M059J (cell line): ENCODE results near the gene ABCA2. TPM values are rescaled to one million over a fixed set of nuclear protein-coding genes. Genes with fewer than 3 reads are reported as not detected.
"Not testable (repeated sequence)": the region's sequence is repeated elsewhere in the genome, so short reads cannot be mapped to it uniquely, and the experiment has no call there.

ENCODE experiments used
- DNase-seq: peaks from one replicate; pipeline ENCODE4 v3.0.0-alpha.2; 2012; ENCODE audit warnings: low read depth
- total RNA-seq: library from RNA; depleted of rRNA; stranded (reverse); fragments of >200 nt; shearing (Covaris generic); gene quantifications from 2 replicates; pipeline ENCODE4 v1.2.3, GENCODE V29; 2014

ABCA2 gene
- total RNA-seq, 1 experiment from 2014 or later = 10.2 TPM

DNA sequence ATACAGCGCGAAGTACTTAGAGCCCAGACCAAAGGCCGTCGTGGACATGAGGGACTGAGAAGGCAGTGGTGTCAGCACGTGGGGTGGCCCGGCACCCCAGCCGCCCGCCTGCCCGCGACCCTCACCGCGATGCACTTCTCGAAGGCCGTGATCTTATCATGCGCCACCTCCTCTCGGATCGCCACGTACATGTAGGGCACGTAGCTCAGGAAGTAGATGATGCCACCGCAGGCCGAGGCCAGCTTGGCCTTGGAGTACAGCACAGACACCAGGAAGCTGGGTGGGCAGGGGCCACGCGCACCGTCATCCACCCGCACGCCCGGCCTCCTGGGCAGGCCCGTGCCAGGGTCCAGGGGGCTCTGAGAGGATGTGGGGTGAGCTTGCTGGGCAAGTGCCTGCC, 11.0 kb downstream of the ABCA2 start:
- no peak for DNase-seq

DNA sequence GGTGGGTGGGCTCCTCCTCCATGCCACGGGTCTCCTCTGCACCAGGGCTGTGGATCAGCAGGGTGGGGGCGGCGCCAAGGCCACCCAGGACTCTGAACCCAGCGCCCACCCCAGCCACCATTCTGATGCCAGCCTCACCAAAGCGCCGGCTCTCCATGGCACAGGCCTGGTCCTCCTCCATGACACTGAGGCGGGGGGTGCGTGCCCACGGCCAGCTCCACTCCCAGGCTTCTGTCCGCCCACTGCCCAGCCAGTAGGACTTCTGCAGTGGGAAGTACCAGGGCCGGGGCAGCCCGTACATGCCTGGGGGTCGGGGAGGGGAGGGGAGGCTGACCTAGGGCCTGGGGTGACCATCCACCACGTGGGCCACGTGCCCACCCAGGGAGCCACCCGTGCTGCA, 11.6 kb downstream of the ABCA2 start:
- no peak for DNase-seq

- DNase-seq = no peak
Observed at GRCh38 chr9:137015976-137016375, 12.1 kb downstream of the ABCA2 start.

DNA sequence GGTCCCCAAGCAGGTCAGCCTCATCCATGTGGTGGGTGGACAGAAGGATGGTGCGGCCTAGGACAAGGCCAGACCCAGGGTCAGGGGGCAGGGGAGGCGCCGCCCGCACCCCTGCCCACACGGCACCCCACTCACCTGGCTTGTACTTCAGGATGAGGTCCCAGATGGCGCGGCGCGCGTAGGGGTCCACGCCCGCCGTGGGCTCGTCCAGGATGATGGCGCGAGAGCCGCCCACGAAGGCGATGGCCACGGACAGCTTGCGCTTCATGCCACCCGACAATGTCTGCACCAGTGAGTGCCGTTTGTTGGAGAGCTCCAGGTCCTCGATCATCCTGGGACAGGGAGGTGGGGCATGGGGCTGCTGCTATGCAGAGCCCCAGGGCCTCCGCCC, 12.5 kb downstream of the ABCA2 start:
- no peak for DNase-seq

DNA sequence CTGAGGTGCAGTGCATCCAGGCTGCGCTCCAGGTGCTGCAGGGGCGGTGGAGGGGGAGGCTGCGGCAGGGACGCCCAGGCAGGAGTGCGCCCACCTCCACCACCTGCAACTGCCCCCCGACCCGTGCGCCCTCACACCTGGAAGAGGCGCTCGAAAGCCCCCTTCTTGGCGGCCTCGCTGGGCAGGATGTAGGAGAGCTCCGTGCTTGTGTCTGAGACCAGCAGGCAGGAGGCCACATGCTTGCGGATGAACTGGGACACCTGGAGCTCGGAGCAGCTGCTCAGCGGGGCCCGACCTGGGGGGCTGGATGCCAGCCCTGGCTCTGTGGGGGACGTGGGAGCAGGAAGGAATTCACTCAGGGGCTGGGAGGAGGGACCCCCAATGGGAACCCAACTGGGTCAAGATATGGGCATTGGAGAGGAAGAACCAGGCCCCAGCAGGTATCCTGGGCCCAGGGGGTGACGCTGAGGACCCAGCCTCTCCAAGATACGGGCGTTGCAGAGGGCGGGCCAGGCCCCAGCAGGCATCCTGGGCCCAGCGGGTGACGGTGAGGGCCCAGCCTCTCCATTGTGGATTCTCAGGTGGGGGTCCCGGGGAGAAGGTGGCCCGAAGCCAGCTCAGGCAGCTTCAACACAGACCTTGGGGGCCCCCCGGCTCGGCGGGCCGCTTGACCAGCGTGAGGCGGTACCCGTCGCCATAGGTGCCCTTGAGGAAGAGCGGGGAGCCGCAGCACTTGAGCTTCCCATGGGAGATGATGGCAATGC, 13.1 kb downstream of the ABCA2 start:
- no peak for DNase-seq

DNA sequence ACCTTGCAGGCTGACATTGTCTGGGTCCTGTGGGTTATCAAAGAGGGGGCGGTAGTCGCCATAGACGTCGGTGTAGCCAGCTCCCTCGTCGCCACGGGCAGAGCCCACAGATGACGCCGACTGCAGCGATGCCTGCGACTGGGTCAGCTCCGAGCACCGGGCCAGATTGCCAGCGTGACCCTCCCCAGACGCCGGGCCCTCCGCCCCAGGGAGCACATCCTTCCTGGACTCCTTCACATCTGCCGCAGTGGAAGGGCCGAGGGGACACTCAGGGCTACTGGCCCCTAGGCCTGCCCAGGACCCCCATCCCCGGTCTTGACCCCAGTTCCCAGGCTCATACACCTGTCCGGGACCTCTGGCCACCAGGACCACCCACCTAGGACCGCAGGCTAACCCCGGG, 13.9 kb downstream of the ABCA2 start:
- no peak for DNase-seq

DNA sequence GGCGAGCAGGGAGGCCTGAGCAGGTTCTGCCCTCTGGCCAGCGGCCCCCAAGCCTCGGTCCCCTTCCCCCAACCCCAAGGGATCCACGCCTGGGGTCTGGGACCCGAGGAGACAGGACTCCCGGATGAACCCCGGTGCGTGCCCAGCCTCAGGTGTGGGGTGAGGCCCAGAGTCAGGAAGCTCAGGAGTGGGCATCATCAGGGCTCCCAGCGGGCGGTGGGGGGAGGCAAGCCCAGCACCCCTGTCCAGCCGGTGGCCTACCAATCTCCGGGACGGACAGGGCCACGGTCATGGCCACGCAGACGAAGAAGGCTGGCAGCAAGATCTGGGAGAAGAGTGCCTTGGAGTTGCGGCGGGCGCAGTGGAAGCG, 14.5 kb downstream of the ABCA2 start:
- DNase-seq = no peak

- no peak for DNase-seq
Observed at GRCh38 chr9:137012694-137013570, 15.1 kb downstream of the ABCA2 start.

GRCh38 chr9:137011907-137012675, 15.9 kb downstream of the ABCA2 start:
- DNase-seq = no peak

DNA sequence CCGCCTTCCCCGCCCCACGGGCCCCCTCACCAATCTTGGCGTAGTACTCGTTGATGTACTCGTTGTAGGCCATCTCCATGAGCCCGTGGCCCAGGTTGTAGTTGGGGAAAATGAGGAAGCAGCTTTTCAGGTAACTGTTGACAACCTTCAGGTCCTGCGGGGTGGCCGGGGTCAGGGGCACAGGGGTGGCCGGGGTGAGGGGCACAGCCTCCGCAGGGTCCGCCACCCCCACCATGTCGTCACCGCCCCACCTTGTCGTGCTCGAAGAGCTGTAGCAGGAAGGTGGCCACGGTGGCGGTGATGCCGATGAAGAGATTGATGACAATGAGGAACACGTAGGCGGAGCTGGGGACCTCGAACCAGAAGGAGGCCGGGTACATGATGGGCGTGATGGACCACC, 16.9 kb downstream of the ABCA2 start:
- DNase-seq = no peak

GRCh38 chr9:137009938-137010732, 17.9 kb downstream of the ABCA2 start:
- no peak for DNase-seq

- no peak for DNase-seq
Observed at GRCh38 chr9:137009217-137009616, 18.8 kb downstream of the ABCA2 start.

- DNase-seq = no peak
Observed at GRCh38 chr9:137008312-137008711, 19.7 kb downstream of the ABCA2 start.

GRCh38 chr9:137007816-137008270, 20.2 kb downstream of the ABCA2 start:
- DNase-seq = no peak

DNA sequence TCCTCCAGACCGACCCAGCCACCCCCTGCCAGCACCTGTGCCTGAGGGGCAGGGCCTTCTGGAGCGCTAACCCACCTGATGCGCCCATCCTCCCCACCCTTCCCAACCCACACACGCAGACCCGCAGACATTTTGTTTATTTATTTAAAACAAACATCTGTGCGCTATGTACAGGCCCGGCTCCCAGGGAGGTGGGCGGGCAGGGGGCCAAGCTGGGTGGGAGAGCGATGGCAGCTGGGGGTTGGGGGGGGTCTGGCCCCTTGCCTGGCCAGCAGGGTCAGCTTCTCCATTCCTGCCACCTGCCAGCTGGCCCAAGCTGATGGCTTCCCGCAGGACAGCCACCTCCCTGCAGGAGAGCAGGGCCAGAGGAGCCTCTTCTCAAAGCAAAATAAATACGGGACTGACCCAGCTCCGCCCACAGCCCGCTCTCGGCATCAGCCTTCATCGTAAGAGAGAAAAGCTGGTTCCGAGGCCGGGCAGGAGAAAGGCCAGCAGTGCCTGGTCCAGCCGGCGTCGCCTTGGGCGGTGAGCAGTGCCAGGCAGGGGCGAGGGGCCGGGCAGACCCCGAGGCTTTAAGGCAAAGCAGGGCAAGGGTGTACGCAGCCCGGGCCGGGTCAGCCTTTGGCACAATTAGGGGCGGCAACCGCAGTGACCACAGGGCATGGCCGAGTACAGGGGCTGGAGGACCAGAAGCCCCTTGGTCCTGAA, 20.8 kb downstream of the ABCA2 start:
- DNase-seq = no peak

DNA sequence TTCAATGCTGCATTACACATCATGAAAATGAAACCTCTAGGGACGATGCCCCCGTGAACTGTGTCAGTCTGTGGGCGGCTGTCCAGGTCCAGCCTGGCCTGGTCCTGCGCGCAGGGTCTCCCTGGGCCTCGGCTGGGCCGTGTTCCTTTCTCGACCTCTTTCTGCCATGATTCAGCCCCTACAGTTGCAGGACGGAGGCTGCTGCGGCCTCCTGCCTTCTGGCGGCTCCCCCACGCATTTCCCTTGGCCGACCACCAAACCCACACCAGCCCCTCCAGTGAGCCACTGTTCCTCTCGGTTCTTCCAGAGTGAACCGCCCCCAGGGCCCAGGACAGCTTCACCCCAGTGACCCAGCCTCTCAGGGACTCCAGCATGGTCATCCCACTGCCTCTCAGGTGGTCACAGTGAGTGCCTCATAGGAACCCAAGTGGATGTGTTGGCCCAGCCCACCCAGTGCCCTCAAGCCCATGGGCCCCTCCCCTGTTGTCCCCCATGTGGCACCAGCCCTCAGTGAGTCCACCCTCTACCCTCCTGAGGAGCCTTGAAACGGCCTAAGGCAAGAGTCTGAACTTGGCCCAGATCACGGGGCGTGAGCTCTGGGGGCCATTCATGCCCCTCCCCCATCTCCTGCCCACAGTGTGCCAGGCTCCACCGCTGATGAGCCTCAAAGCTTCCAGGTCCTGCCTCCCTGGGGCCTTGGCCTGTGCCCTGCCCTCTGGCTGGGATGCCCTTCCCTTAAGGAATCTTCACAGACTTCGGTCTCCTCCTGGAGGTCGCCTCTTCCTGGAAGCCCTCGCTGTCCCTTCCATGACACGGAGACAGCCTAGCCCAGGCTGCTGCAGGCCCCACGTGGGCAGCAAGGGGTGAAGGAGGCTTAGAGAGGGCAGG, 21.7 kb downstream of the ABCA2 start:
- no peak for DNase-seq

DNA sequence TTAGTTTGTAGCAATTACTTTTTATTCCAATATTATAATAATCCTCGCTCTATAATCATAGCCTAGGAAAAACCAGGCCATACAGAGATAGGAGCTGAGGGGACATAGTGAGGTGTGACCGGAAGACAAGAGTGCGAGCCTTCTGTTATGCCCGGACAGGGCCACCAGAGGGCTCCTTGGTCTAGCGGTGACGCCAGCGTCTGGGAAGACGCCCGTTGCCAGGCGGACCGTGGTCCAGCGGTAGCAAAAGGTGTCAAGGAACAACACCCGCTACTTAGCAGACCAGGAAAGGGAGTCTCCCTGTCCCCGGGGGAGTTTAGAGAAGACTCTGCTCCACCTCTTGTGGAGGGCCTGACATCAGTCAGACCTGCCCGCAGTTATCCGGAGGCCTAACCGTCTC, 23.8 kb downstream of the ABCA2 start:
- not testable (repeated sequence) for DNase-seq

DNA sequence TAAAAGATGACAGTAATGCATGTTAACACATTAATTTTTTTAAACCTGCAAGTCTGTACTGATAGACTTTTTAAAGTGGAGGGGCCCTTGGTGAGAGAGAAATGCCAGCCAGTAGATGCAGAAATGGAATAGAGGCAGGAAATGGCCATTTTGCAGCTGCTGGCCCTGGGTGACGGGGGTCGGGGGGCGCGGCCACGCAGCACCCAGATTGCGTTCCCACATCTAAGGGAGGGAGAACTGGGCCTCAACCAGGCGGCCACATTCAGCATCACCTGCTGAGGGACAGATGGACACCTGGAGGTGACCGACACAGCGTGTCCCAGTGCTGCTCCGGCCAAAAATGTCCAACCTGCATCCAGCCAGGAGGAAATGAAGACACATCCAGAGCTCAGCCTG, 25.4 kb downstream of the ABCA2 start:
- no peak for DNase-seq

- DNase-seq = no peak
Observed at GRCh38 chr9:137001857-137002645, 26.0 kb downstream of the ABCA2 start.
